Gastroesophageal sphincter (tissue), 4 donors: ENCODE data around the gene GDF2. TPM values are rescaled to one million over a fixed set of nuclear protein-coding genes. Genes with fewer than 3 reads are reported as not detected.

Experiments used
- ATAC-seq: fragments of 150-250 bp; one replicate; pipeline ENCODE4 v1.9.1; 2016; ENCODE audit warnings: mild to moderate bottlenecking, moderate library complexity
- H3K27ac ChIP-seq, 4 donors: fragments of 200-600 bp; sonication (generic) in 3 of 4; 1 replicate in 3 of 4; 2 replicates in 1 of 4; pipeline ENCODE4 v1.5.1; 2016 to 2019
- H3K27me3 ChIP-seq: fragments of 200-600 bp; sonication (generic); one replicate; pipeline ENCODE4 v1.5.1; 2019
- H3K36me3 ChIP-seq, 2 donors: fragments of 200-600 bp; sonication (generic); one replicate each; pipeline ENCODE4 v1.5.1; 2019; ENCODE audit warnings: control low read depth in 1 of 2
- H3K4me1 ChIP-seq, 3 donors: fragments of 200-600 bp; sonication (generic); 1 replicate in 2 of 3; 2 replicates in 1 of 3; pipeline ENCODE4 v1.5.1; 2016 to 2019; ENCODE audit warnings: control low read depth in 2 of 3
- H3K4me3 ChIP-seq, 2 donors: fragments of 200-600 bp; sonication (generic); one replicate each; pipeline ENCODE4 v1.5.1; 2019; ENCODE audit warnings: mild to moderate bottlenecking in 1 of 2, moderate library complexity in 1 of 2
- H3K9me3 ChIP-seq, 3 donors: fragments of 200-600 bp; sonication (generic); one replicate each; pipeline ENCODE4 v1.5.1; 2017 to 2019; ENCODE audit warnings: control low read depth in 2 of 3
- EP300 ChIP-seq: sonication (generic); formaldehyde crosslinking; IDR thresholded peaks from one replicate; pipeline ENCODE4 v1.6.1; 2017; ENCODE audit warnings: antibody characterized with exemption, mild to moderate bottlenecking
- POLR2A ChIP-seq, 2 donors: fragments of 450-650 bp; IDR thresholded peaks; one replicate each; pipeline ENCODE4 v1.6.1; 2017; ENCODE audit warnings: antibody characterized with exemption in 2 of 2, mild to moderate bottlenecking in 2 of 2, moderate library complexity in 1 of 2
- POLR2AphosphoS5 ChIP-seq: sonication (generic); formaldehyde crosslinking; IDR thresholded peaks from one replicate; pipeline ENCODE4 v1.6.1; 2017; ENCODE audit warnings: antibody characterized with exemption
- WGBS, 2 donors: methylation state at CpG; one replicate each; pipeline ENCODE4 v1.1.5; 2018; ENCODE audit warnings: low coverage in 1 of 2; 5-methylcytosine and 5-hydroxymethylcytosine counted together
- total RNA-seq, 4 donors: library from RNA; depleted of rRNA; stranded (reverse); fragments of >200 nt; gene quantifications; one replicate each; pipeline ENCODE4 v1.1.0, GENCODE V29; 2016
- TF ChIP-seq, protein P1 (sequence below), 4 experiments: fragments of 200-600 bp in 2 of 4; fragments of 450-650 bp in 2 of 4; sonication (generic) in 1 of 4; IDR thresholded peaks; one replicate each; pipeline ENCODE4 v1.5.1; 2017 to 2019; ENCODE audit warnings: antibody characterized with exemption in 4 of 4, mild to moderate bottlenecking in 2 of 4, moderate library complexity in 2 of 4

GDF2 gene
- total RNA-seq, 4 donors from 2014 or later: not detected

DNA sequence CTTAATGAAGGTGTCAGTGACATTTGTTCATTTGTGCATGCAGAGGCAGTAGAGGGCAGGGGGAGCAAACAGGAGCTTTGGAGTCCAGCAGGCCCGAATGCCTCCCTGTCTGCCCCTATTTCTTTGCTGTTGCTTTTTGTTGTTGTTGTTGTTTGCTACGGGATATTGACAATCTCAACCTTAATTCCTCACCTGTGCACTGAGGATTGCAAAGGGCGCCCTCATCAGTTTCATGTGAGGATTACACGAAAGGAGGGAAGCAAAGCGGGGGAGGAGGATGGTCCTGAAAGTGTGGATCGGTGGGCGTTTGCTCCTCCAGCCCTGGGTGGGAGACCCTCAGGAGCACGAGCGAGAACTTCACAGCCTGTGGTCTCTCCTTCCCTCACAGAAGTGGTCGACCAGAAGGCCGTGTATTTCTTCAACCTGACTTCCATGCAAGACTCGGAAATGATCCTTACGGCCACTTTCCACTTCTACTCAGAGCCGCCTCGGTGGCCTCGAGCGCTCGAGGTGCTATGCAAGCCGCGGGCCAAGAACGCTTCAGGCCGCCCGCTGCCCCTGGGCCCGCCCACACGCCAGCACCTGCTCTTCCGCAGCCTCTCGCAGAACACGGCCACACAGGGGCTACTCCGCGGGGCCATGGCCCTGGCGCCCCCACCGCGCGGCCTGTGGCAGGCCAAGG is 12.7 kb upstream of the GDF2 start:
- Histone ChIP-seq H3K4me1 (peaks cover 0 to 15% (median 0%) of the 10 kb centered on the region in 3 donors), H3K9me3 (no peaks in the 10 kb centered on the region), H3K36me3 (no peaks in the 10 kb centered on the region), H3K27ac (no peak overlapping the region), H3K27me3 (peaks cover 9% of the 10 kb centered on the region), H3K4me3 (no peak overlapping the region)
- 80 to 83% methylated on average over 7 to 10 of the region's 34 CpGs for whole genome bisulfite sequencing, 2 donors
- TF ChIP-seq EP300 (no peak), POLR2A (IDR thresholded peaks at IDR 0.05) (no peak), POLR2AphosphoS5 (no peak)
- TF ChIP-seq, protein P1, sequence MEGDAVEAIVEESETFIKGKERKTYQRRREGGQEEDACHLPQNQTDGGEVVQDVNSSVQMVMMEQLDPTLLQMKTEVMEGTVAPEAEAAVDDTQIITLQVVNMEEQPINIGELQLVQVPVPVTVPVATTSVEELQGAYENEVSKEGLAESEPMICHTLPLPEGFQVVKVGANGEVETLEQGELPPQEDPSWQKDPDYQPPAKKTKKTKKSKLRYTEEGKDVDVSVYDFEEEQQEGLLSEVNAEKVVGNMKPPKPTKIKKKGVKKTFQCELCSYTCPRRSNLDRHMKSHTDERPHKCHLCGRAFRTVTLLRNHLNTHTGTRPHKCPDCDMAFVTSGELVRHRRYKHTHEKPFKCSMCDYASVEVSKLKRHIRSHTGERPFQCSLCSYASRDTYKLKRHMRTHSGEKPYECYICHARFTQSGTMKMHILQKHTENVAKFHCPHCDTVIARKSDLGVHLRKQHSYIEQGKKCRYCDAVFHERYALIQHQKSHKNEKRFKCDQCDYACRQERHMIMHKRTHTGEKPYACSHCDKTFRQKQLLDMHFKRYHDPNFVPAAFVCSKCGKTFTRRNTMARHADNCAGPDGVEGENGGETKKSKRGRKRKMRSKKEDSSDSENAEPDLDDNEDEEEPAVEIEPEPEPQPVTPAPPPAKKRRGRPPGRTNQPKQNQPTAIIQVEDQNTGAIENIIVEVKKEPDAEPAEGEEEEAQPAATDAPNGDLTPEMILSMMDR (IDR thresholded peaks at IDR 0.05): no peak
- ATAC-seq: no peak

- Histone ChIP-seq H3K4me3 (no peak overlapping the region), H3K27ac (no peak overlapping the region), H3K36me3 (no peaks in the 10 kb centered on the region), H3K27me3 (peaks cover 9% of the 10 kb centered on the region), H3K9me3 (no peaks in the 10 kb centered on the region), H3K4me1 (peaks cover 0 to 15% (median 0%) of the 10 kb centered on the region in 3 donors)
- TF ChIP-seq POLR2A (IDR thresholded peaks at IDR 0.05) (no peak), EP300 (no peak), POLR2AphosphoS5 (no peak)
- TF ChIP-seq, protein P1 (IDR thresholded peaks at IDR 0.05): no peak
- ATAC-seq: no peak
- no CpG with 5 or more reads among the region's 37 CpGs for WGBS, 2 donors
Observed at GRCh38 chr10:47310090-47310505, 12.2 kb upstream of the GDF2 start.

DNA sequence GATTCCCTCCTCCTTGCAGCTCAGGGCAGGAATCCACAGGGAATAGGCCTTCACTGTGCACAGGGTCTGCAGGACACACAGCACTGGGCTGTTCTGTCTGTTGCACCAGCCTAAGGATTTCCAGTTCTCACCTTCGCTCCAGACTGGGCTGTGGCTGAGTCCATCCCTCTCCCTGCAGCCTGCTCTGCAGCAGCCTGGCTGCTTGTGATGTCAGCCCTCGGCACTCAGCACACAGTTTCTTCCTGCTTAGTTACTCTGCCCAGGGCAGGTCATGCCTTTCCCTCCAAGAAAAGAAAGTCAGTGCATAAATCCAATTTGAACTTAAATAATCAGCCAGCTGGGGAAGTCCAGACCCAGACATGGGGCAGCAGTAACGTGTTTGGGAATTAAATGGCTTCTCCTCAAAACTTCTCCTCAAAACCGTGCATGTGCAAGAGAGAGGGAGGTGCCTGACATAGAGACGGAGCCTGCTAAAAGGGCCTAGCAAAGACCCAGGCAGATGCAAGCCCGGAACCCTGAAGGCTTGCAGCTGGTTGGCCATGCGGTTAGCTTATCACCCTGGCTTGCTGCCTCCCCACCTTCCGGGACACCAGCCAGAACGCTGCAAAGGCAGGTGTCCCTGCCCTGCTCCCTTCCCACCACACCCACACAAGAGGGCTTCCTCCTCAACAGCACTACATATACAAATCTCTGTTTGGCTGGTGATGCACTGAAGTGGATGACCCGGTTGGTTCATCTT is 10.9 kb upstream of the GDF2 start:
- Histone ChIP-seq H3K27ac (no peak overlapping the region), H3K4me1 (peaks cover 0 to 15% (median 0%) of the 10 kb centered on the region in 3 donors), H3K9me3 (no peaks in the 10 kb centered on the region), H3K36me3 (no peaks in the 10 kb centered on the region), H3K4me3 (no peak overlapping the region), H3K27me3 (peaks cover 9% of the 10 kb centered on the region)
- no peak for TF ChIP-seq POLR2A (IDR thresholded peaks at IDR 0.05)
- TF ChIP-seq POLR2AphosphoS5: no peak
- TF ChIP-seq, protein P1 (IDR thresholded peaks at IDR 0.05): no peak
- no peak for TF ChIP-seq EP300
- no peak for ATAC-seq
- WGBS, 2 donors: 0 to 14% methylated on average over 1 to 8 of the region's 10 CpGs

GRCh38 chr10:47311932-47312662 is 10.2 kb upstream of the GDF2 start:
- Histone ChIP-seq H3K4me3 (no peak overlapping the region), H3K4me1 (peaks cover 0 to 15% (median 0%) of the 10 kb centered on the region in 3 donors), H3K9me3 (no peaks in the 10 kb centered on the region), H3K27ac (no peak overlapping the region), H3K36me3 (no peaks in the 10 kb centered on the region), H3K27me3 (peaks cover 5% of the 10 kb centered on the region)
- TF ChIP-seq, protein P1 (IDR thresholded peaks at IDR 0.05): peak in 3 of 4 experiments; percentile 62 to 83 (median 83)
- TF ChIP-seq POLR2AphosphoS5: no peak
- ATAC-seq: peak; percentile 72
- WGBS, 2 donors: 0% methylated on average over 1 of the region's 20 CpGs; no CpG with 5 or more reads in 1 of the 2 donors
